ENCODE data around the gene ELK4. TPM values are rescaled to one million over a fixed set of nuclear protein-coding genes. Genes with fewer than 3 reads are reported as not detected.

ELK4 gene
- polyA plus RNA-seq, 3 donors: 1.4 to 9.0 (median 2.6) TPM

- 100% methylated on average over 1 of the region's 2 CpGs for WGBS (ENCODE audit: insufficient coverage)
- intact Hi-C loops (cut with micrococcal nuclease): no loop called here
- no peaks in the 10 kb centered on the region for H3K9me3 Mint-ChIP-seq
Observed at GRCh38 chr1:205642679-205643307, 11.0 kb upstream of the ELK4 start.

GRCh38 chr1:205639567-205639966 is 7.8 kb upstream of the ELK4 start:
- Histone ChIP-seq H4K20me1 (ENCODE audit: insufficient read depth, low read length) (no peaks in the 10 kb centered on the region), H2AFZ (ENCODE audit: insufficient read depth, low read depth, low read length, poor library complexity, severe bottlenecking) (no peak overlapping the region), H3K79me2 (ENCODE audit: insufficient read depth, low read length) (no peaks in the 10 kb centered on the region), H3K4me3 (replicated peaks in 1 of 3; ENCODE audit: low read depth in 2 of 3, low read length in 3 of 3) (no peak overlapping the region), H3K36me3 (replicated peaks in 1 of 2; ENCODE audit: control insufficient read depth in 1 of 2, insufficient read depth in 2 of 2, low read length in 2 of 2) (no peaks in the 10 kb centered on the region), H3K27ac (ENCODE audit: low read depth in 1 of 2, low read length in 2 of 2) (no peak overlapping the region), H3K4me2 (replicated peaks; ENCODE audit: extremely low read depth, low read length, poor library complexity, severe bottlenecking) (no peak overlapping the region), H3K4me1 (ENCODE audit: control insufficient read depth in 1 of 2, insufficient read depth in 2 of 2, low read length in 2 of 2) (no peaks in the 10 kb centered on the region), H3K9me3 (replicated peaks in 1 of 2; ENCODE audit: control insufficient read depth in 1 of 2, insufficient read depth in 1 of 2, low read length in 2 of 2) (no peaks in the 10 kb centered on the region), H3K9ac (ENCODE audit: insufficient read depth, low read length, poor library complexity, severe bottlenecking) (no peak overlapping the region), H3K27me3 (ENCODE audit: control insufficient read depth in 2 of 2, insufficient read depth in 2 of 2, low read length in 2 of 2) (no peaks in the 10 kb centered on the region)
- Mint-ChIP-seq H3K4me1 (no peaks in the 10 kb centered on the region), H3K27me3 (ENCODE audit: low read depth in 3 of 3) (peaks cover 0 to 2% (median 1%) of the 10 kb centered on the region in 3 donors), H3K4me3 (no peak overlapping the region), H3K9me3 (no peaks in the 10 kb centered on the region), H3K36me3 (no peaks in the 10 kb centered on the region), H3K27ac (no peak overlapping the region)
- no peak for TF ChIP-seq CTCF (IDR thresholded peaks at IDR 0.05)
- DNase-seq: no peak
- intact Hi-C loops (cut with micrococcal nuclease): loop anchor here in 1 of 2 donors (10.0 kb wide), 1 partner anchor 115 kb away; no protein-coding TSS in a partner anchor
- WGBS (ENCODE audit: insufficient coverage): 100% methylated on average over 1 of the region's 1 CpG

More at GRCh38 chr1:205642679-205643307, 11.0 kb upstream of the ELK4 start:
- H3K9me3 ChIP-seq (replicated peaks in 1 of 2; ENCODE audit: control insufficient read depth in 1 of 2, insufficient read depth in 1 of 2, low read length in 2 of 2): no peaks in the 10 kb centered on the region
- no peak for TF ChIP-seq CTCF (IDR thresholded peaks at IDR 0.05)
- peaks cover 0 to 4% (median 2%) of the 10 kb centered on the region in 3 donors for H3K27me3 Mint-ChIP-seq (ENCODE audit: low read depth in 3 of 3)
- H4K20me1 ChIP-seq (ENCODE audit: insufficient read depth, low read length): no peaks in the 10 kb centered on the region
- no peaks in the 10 kb centered on the region for H3K36me3 Mint-ChIP-seq
- no peaks in the 10 kb centered on the region for H3K4me1 ChIP-seq (ENCODE audit: control insufficient read depth in 1 of 2, insufficient read depth in 2 of 2, low read length in 2 of 2)
- no peaks in the 10 kb centered on the region for H3K4me1 Mint-ChIP-seq
- no peak overlapping the region for H3K9ac ChIP-seq (ENCODE audit: insufficient read depth, low read length, poor library complexity, severe bottlenecking)
- DNase-seq: no peak
- no peak overlapping the region for H3K4me2 ChIP-seq (replicated peaks; ENCODE audit: extremely low read depth, low read length, poor library complexity, severe bottlenecking)
- no peak overlapping the region for H2AFZ ChIP-seq (ENCODE audit: insufficient read depth, low read depth, low read length, poor library complexity, severe bottlenecking)
- H3K4me3 ChIP-seq (replicated peaks in 1 of 3; ENCODE audit: low read depth in 2 of 3, low read length in 3 of 3): no peak overlapping the region
- no peak overlapping the region for H3K4me3 Mint-ChIP-seq
- H3K36me3 ChIP-seq (replicated peaks in 1 of 2; ENCODE audit: control insufficient read depth in 1 of 2, insufficient read depth in 2 of 2, low read length in 2 of 2): no peaks in the 10 kb centered on the region
- no peaks in the 10 kb centered on the region for H3K27me3 ChIP-seq (ENCODE audit: control insufficient read depth in 2 of 2, insufficient read depth in 2 of 2, low read length in 2 of 2)
- no peaks in the 10 kb centered on the region for H3K79me2 ChIP-seq (ENCODE audit: insufficient read depth, low read length)
- H3K27ac ChIP-seq (ENCODE audit: low read depth in 1 of 2, low read length in 2 of 2): no peak overlapping the region
- H3K27ac Mint-ChIP-seq: no peak overlapping the region

Measured in CD14-positive monocyte (primary cell).